ENCODE data around the gene CTNNB1.

The CTNNB1 gene

DNA sequence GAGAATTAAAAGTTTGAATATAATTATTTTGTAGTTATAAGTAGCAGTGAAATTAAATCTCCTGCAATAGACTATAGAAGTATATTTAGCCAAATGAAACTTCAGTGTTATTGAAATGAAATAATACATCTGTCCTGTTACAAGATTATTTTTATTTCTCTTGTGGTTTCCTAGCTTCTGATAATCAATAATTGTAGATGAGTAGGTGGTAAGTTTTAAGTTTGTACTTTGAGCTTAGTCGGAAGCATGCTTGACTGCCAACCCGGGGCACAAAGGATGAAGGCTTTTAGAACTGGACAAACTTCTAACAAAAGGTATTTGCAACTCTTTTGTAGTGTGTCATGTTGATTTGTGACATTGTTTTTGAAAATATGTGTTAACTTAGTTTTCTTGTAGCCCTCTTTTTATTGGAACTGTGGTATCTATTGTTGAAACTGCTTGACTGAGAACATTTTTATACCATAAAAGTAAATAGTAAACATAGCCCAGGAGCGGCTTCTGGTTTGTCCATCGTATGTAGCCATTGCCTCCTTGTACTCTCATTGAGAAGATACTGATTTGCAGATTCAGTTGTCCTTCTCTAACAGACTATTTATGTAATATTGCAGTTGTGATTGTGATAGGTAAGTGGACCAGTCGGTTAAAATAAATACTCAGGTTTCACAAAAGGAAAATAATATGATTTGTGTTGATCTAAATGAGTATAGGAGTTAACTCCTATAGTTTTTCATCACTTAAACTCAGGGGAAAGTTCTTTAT is 2.9 kb downstream of the CTNNB1 start (continued):
- TF ChIP-seq, protein P1, sequence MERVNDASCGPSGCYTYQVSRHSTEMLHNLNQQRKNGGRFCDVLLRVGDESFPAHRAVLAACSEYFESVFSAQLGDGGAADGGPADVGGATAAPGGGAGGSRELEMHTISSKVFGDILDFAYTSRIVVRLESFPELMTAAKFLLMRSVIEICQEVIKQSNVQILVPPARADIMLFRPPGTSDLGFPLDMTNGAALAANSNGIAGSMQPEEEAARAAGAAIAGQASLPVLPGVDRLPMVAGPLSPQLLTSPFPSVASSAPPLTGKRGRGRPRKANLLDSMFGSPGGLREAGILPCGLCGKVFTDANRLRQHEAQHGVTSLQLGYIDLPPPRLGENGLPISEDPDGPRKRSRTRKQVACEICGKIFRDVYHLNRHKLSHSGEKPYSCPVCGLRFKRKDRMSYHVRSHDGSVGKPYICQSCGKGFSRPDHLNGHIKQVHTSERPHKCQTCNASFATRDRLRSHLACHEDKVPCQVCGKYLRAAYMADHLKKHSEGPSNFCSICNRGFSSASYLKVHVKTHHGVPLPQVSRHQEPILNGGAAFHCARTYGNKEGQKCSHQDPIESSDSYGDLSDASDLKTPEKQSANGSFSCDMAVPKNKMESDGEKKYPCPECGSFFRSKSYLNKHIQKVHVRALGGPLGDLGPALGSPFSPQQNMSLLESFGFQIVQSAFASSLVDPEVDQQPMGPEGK (CRISPR knock-in tag; IDR thresholded peaks at IDR 0.05; ENCODE audit: borderline replicate concordance), result no peak

DNA sequence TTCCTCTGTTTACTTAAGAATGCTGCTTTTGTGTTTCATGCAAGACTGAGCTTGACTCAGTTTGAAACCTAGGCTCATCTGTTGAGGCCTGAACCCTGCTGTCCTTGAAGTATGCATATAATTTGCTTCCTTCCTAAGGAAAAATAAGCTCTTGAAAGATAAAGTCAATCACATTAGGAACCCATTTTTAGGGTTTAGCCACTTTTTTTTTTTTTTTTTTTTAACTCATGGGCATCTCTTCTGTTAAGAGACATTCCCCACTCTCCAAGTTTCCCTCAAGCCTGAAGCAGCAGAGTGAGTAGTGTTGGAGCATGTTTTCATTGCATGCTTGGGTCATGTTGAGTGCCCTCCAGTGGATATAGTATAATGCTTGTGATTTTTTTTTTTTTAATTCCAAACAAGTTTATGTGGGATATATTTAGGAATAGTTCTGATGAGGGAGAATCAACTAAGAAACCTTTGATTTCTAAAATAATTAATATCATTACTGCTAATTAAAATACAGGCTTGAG is 3.6 kb downstream of the CTNNB1 start:
- ATAC-seq, result peak; percentile 49
- TF ChIP-seq, protein P2, sequence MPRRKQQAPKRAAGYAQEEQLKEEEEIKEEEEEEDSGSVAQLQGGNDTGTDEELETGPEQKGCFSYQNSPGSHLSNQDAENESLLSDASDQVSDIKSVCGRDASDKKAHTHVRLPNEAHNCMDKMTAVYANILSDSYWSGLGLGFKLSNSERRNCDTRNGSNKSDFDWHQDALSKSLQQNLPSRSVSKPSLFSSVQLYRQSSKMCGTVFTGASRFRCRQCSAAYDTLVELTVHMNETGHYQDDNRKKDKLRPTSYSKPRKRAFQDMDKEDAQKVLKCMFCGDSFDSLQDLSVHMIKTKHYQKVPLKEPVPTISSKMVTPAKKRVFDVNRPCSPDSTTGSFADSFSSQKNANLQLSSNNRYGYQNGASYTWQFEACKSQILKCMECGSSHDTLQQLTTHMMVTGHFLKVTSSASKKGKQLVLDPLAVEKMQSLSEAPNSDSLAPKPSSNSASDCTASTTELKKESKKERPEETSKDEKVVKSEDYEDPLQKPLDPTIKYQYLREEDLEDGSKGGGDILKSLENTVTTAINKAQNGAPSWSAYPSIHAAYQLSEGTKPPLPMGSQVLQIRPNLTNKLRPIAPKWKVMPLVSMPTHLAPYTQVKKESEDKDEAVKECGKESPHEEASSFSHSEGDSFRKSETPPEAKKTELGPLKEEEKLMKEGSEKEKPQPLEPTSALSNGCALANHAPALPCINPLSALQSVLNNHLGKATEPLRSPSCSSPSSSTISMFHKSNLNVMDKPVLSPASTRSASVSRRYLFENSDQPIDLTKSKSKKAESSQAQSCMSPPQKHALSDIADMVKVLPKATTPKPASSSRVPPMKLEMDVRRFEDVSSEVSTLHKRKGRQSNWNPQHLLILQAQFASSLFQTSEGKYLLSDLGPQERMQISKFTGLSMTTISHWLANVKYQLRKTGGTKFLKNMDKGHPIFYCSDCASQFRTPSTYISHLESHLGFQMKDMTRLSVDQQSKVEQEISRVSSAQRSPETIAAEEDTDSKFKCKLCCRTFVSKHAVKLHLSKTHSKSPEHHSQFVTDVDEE (CRISPR knock-in tag; IDR thresholded peaks at IDR 0.05), result no peak

DNA sequence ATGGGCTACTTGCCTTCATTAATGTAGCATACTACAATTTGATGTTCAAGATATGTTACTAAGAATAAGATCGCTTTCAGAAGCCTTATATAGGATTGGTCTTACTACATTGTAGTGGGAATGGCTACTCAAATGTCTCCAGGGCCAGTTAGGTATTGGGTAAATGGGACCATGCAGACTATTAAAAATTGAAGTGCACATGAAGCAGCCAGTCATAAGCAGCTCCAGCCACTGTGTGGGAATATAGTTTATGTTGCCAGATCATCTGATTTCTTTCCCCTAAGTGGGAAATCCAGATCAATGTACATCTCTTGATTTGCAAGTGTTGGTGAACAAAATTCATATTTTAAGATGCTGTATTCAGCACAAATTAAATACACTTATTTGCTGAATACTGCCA is 5.1 kb downstream of the CTNNB1 start:
- ATAC-seq, result no peak
- no peak for TF ChIP-seq ZFP30 (CRISPR knock-in tag; IDR thresholded peaks at IDR 0.05)
- no peak for TF ChIP-seq OSR1 (CRISPR knock-in tag; IDR thresholded peaks at IDR 0.05)
- TF ChIP-seq TOX (CRISPR knock-in tag; IDR thresholded peaks at IDR 0.05; ENCODE audit: borderline replicate concordance), result no peak
- TF ChIP-seq ZNF565 (CRISPR knock-in tag; conservative IDR thresholded peaks at IDR 0.05; ENCODE audit: low read depth), result no peak
- TF ChIP-seq PPARA (CRISPR knock-in tag; IDR thresholded peaks at IDR 0.05; ENCODE audit: borderline replicate concordance), result no peak
- TF ChIP-seq, protein P3, sequence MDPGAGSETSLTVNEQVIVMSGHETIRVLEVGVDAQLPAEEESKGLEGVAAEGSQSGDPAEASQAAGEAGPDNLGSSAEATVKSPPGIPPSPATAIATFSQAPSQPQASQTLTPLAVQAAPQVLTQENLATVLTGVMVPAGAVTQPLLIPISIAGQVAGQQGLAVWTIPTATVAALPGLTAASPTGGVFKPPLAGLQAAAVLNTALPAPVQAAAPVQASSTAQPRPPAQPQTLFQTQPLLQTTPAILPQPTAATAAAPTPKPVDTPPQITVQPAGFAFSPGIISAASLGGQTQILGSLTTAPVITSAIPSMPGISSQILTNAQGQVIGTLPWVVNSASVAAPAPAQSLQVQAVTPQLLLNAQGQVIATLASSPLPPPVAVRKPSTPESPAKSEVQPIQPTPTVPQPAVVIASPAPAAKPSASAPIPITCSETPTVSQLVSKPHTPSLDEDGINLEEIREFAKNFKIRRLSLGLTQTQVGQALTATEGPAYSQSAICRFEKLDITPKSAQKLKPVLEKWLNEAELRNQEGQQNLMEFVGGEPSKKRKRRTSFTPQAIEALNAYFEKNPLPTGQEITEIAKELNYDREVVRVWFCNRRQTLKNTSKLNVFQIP (CRISPR knock-in tag; IDR thresholded peaks at IDR 0.05; ENCODE audit: borderline replicate concordance, low read depth), result no peak
- TF ChIP-seq ZNF70 (CRISPR knock-in tag; IDR thresholded peaks at IDR 0.05), result no peak
- no peak for TF ChIP-seq BACH2 (CRISPR knock-in tag; IDR thresholded peaks at IDR 0.05; ENCODE audit: borderline replicate concordance)
- no peak for TF ChIP-seq ZC3H10 (CRISPR knock-in tag; IDR thresholded peaks at IDR 0.05)
- no peak for TF ChIP-seq SNAI2 (CRISPR knock-in tag; IDR thresholded peaks at IDR 0.05)
- TF ChIP-seq, protein P4, sequence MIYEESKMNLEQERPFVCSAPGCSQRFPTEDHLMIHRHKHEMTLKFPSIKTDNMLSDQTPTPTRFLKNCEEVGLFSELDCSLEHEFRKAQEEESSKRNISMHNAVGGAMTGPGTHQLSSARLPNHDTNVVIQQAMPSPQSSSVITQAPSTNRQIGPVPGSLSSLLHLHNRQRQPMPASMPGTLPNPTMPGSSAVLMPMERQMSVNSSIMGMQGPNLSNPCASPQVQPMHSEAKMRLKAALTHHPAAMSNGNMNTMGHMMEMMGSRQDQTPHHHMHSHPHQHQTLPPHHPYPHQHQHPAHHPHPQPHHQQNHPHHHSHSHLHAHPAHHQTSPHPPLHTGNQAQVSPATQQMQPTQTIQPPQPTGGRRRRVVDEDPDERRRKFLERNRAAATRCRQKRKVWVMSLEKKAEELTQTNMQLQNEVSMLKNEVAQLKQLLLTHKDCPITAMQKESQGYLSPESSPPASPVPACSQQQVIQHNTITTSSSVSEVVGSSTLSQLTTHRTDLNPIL (CRISPR knock-in tag; IDR thresholded peaks at IDR 0.05; ENCODE audit: low read depth), result no peak
- TF ChIP-seq, protein P2 (CRISPR knock-in tag; IDR thresholded peaks at IDR 0.05), result no peak
- TF ChIP-seq ZFP3 (CRISPR knock-in tag; IDR thresholded peaks at IDR 0.05), result no peak

DNA sequence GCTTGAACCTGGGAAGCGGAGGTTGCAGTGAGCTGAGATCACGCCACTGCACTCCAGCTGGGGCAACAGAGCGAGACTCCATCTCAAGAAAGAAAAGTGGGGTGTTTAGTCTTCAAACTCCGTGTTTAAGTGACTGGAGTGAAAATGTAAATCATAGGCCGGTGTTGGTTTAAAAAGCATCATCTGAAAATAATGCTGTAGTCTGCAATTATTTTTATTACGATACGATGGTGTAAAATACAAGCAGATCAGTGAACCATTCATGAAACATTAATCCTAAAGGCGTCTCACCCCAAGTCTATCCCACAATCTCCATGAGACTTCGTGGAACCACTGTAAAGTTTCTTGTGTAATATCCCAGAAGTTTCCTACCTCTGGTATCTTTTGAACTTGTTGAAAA is 6.3 kb downstream of the CTNNB1 start:
- ATAC-seq, result no peak
- TF ChIP-seq SNAI2 (CRISPR knock-in tag; IDR thresholded peaks at IDR 0.05), result no peak
- TF ChIP-seq, protein P5, sequence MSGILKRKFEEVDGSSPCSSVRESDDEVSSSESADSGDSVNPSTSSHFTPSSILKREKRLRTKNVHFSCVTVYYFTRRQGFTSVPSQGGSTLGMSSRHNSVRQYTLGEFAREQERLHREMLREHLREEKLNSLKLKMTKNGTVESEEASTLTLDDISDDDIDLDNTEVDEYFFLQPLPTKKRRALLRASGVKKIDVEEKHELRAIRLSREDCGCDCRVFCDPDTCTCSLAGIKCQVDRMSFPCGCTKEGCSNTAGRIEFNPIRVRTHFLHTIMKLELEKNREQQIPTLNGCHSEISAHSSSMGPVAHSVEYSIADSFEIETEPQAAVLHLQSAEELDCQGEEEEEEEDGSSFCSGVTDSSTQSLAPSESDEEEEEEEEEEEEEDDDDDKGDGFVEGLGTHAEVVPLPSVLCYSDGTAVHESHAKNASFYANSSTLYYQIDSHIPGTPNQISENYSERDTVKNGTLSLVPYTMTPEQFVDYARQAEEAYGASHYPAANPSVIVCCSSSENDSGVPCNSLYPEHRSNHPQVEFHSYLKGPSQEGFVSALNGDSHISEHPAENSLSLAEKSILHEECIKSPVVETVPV (CRISPR knock-in tag; IDR thresholded peaks at IDR 0.05), result no peak
- TF ChIP-seq PPARA (CRISPR knock-in tag; IDR thresholded peaks at IDR 0.05; ENCODE audit: borderline replicate concordance), result no peak
- TF ChIP-seq, protein P1 (CRISPR knock-in tag; IDR thresholded peaks at IDR 0.05; ENCODE audit: borderline replicate concordance), result no peak
- no peak for TF ChIP-seq GLIS3 (CRISPR knock-in tag; IDR thresholded peaks at IDR 0.05)
- TF ChIP-seq, protein P2 (CRISPR knock-in tag; IDR thresholded peaks at IDR 0.05), result no peak
- no peak for TF ChIP-seq BACH2 (CRISPR knock-in tag; IDR thresholded peaks at IDR 0.05; ENCODE audit: borderline replicate concordance)
- TF ChIP-seq ZFP3 (CRISPR knock-in tag; IDR thresholded peaks at IDR 0.05), result no peak

Data from SK-N-SH treated with all-trans-retinoic acid at 6 μM for 48 hours (cell line).